DMS153 treated with DMSO at 0.1 percent for 48 hours (cell line): ENCODE data around the gene DLG4.
"Not testable (repeated sequence)": the region's sequence is repeated elsewhere in the genome, so short reads cannot be mapped to it uniquely, and the experiment has no call there.

ENCODE experiments used
- DNase-seq: peaks from one replicate; lab custom pipeline; 2025; ENCODE audit not compliant: unreplicated experiment; lab: John Stamatoyannopoulos, UW

Gene DLG4

DNA sequence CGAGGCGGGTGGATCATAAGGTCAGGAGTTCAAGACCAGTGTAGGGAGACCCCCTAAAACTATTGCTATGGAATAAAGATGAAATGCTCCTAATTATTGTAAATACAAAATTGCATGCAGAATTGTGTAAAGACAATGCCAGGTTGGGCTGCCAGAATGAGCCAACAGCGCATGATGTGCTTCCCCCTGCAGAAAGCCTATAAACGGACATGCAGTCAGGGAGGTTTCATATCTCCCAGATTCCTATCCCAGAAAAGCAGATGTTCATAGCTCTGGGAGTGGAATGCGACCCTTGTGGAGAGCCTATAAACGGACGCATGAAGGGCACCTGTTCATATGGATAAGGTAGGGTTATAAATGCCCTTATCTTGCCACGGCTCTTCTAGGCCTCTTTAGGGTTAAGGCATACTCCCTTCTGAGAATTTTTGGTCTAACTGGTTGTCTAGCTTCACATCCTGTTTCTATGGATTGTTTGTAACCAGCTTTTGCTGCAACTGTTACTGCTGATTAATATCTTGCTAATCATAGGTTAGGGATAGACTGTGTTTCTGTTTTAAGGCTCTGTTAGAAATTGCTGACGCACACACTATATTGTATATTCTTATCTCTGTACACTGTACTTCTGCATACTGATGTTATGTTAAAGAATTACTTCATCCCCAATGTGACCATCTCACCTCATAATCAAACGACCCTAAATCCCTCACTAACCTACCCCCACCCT, 50.6 kb downstream of the DLG4 start:
- DNase-seq: not testable (repeated sequence)

DNA sequence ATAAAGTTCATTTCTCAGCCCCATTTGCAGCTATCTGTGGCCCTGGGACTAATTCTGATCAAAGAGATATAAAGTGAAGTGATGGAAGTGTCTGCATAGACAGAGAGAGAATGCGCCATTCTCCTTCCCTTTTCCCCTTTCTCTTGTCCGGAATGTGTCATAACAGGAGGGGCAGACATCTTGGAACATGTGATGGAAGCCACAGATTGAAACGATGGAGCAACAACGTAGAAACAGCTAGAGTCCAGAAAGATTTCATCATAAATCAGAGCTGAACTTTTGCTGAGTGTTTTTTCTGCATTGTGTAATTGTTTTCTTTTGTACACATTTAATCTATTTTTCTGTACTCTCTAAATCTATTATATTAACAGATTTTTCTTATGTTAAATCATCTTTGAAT, 51.8 kb downstream of the DLG4 start:
- DNase-seq: no peak

DNA sequence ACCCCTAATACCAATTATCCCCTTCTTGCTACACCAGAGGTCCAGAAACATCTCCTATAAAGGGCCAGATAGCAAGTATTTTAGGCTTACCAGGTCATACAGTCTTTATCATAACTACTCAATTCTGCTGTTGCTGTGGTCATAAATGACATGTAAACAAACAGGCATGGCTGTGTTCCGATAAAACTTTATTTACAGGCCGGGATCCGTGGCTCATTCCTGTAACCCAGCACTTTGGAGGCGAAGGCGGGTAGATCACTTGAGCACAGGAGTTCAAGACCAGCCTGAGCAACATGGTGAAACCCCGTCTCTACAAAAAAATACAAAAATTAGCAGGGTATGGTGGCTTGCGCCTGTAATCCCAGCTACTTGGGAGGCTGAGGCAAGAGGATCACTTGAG, 52.8 kb downstream of the DLG4 start:
- no peak for DNase-seq

DNA sequence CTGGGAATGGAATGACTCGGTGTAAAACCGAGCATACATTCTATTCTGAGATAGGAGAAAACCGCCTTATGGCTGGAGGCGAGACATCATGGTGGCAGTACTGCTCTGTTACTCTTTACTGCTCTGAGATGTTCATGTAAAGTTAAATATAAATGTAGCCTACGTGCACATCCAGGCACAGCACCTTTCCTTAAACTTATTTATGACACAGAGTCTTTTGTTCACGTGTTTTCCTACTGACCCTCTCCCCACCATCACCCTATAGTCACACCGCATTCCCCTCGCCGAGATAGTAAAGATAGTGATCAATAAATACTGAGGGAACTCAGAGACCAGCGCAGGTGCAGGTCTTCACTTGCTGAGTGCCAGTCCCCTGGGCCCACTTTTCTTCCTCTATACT, 60.1 kb downstream of the DLG4 start:
- not testable (repeated sequence) for DNase-seq

DNA sequence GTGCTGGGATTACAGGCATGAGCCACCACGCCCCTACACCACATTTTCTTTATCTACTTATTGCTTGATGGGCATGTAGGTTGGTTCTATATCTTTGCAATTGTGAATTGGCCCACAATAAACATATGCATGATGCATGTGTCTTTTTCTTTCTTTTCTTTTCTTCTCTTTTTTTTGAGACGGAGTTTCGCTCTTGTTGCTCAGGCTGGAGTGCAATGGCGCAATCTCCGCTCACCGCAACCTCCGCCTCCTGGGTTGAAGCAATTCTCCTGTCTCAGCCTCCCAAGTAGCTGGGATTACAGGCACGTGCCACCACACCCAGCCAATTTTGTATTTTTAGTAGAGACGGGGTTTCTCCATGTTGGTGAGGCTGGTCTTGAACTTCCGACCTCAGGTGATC, 61.2 kb downstream of the DLG4 start:
- not testable (repeated sequence) for DNase-seq

DNA sequence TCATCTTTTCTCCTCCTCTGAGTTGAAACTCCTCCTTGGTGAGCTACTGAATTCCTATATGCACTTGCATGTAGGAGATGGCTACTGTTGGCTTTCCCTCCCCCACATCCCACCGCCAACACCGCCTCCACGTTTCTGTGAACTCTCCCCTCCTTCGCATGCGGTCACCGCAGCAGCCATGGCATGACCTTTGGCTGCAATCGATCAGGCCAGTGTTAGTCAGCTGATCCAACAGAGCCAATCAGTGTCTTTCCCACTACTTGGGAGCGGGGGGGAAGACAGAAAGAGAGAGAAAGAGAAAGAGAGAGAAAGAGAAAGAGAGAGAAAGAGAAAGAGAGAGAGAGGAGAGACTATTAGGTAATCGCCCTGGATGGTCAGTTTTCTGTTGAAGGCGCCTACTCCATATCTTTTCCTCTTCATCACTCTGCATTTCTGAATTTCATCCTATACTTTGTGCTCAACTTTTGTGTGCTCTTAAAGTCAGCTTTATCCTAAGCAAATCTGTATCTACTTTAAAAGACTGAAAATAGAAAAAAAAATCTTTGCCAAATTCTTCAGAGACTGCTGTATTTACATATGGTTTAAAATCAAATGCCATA, 63.2 kb downstream of the DLG4 start:
- DNase-seq: no peak

DNA sequence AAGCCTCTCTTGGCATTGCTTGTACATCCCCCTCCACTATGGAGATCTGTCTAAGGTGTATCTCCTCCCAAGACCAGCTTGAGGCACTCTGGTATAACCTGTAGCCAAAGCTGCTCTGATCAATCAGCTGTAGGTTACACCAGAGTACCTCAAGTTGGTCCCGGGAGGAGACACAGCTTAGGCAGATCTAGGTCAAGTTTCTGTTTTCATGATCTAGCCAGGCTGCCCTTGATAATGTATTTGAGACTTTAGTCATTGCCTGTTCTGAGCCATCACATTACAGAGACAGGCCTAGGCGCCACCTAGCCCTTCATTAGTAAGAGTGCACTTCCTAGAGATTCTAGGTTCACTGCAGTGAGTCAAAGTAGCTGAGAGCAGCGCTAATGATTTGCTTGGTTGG, 71.9 kb downstream of the DLG4 start:
- DNase-seq: no peak

DNA sequence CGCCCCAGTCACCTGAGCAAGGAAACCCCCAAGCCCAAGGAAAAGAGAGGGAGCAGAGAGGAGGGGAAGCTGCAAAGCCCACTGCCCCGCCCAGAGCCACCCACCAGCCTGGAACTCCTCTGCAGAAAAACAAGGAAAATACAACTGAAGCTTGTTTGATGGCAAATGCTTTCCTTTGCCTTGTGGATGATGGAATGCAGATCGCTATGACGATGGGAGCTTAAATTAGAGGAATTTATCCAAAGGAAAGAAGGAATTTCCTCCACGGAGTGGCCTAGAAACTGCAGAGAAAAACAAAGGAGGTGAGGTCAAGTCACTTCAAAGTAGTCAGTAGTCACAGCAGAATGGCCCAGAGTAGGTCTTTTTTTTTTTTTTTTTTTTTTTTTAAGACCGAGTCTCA, 73.5 kb downstream of the DLG4 start:
- DNase-seq: no peak

DNA sequence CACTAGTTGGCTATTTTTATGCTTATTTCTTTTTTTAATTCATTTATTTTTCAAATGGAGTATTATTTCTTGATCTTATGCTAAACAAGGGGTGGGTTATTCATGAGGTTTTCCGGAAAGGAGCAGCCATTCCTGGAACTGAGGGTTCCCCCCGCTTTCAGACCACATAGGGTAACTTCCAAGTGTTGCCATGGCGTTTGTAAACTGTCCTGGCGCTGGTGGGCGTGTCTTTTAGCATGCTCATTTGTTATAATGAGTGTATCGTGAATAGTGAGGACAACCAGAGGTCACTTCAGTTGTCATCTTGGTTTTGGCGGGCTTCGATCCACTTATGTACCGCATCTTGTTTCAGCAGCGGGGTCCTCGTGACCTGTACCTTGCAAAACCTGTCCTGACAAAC, 75.4 kb downstream of the DLG4 start:
- DNase-seq: no peak

DNA sequence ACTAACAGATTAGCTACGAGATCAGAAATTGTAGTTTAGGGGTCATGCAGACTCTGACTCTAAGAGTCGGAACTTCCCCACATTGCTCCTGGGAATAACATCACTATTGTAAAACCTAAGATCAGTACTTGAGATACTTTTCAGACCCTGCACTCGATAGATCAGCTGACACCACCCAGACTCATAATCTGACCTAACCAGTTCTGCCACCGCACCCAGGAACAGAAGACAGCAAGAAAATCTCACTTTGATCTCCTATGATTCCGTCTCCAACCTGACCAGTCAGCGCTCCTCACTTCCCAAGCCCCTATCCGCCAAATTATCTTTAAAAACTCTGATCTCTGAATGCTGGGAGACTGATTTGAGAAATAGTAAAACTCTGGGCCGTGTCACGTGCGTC, 77.8 kb downstream of the DLG4 start:
- no peak for DNase-seq

DNA sequence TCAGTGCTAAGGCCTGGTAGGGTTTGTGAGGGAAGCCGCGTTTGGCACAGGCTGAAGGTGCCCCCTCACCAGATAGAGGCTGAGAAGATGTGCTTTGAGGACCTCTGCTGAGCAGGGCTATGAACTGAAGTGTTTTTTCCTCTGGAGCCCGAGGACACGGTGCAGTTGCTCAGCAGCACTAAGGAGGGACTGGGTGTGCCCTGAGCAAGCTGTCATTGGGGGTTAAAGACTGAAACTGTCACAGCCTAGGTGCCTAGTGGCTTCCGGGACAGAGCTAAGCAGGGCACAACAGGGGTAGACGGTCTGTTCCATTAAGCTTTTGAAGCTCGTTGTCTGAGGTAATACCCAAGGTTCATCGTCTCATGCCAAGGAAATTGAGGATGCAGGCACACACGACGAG, 80.2 kb downstream of the DLG4 start:
- no peak for DNase-seq

DNA sequence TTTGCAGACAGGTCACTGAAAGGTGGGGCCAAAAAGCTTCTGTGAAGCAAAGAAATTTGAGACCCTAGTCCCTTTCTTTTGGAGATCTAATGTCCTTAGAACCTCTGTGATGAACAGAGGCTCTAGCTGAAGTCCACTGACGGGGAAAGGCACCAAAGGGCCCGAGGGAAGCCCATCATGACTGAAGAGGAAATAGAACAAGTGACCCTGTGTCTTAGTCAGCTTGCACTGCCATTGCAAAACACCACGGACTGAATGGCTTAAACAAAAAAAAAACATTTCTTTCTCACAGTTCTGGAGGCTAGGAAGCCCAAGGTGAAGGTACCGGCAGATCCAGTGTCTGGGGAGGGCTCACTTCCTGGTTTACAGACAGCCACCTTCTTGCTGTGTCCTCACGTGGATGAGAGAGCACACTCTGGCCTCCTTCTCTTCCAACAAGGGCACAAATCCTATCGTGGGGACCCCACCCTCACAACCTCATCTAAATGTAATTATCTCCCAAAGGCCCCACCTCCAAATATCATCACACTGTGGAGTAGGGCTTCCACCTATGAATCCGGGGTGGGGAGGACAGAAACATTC, 80.7 kb downstream of the DLG4 start:
- no peak for DNase-seq

DNA sequence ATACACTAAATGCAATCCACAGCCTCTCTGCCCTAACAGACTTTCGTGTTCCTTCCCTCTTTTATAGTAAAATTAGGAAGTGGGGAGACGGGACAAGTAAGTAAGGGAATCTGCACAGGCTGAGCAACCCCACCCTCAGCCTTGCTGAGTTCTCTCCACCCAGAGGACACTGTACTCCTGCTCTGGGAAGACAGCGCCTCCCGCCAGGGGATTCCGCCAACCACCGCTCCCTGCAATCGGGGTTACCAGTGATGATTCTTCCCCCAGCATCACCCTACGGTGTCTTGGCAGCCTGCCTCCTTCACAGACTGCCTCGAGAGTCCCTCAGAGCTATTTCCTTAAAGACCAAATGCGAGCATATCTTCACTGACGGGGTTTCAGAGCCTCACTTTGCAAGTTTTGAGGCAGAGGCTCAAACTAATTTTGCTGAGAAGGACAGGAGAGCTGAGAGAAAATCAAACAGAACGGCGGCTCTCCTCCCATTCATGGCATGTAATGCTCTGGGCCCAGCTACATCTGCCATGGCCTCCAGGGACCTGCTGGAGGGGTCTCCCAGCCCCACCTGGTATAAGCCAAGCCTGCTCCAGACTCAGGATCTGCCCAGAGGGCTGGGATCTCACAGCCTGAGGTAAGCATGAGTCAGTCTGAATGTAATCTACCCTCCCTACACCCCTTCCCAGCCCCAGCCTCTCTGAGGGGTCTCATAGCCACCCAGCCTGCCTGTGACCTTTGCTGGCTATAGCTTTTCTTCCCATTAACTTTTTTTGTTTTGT, 82.3 kb downstream of the DLG4 start:
- no peak for DNase-seq
